SKM-1 (cell line): Measurements from ENCODE around the gene TMEM161B.
"Not testable (repeated sequence)": the region's sequence is repeated elsewhere in the genome, so short reads cannot be mapped to it uniquely, and the experiment has no call there.

Source experiments
- DNase-seq: peaks from one replicate; lab custom pipeline; 2025; ENCODE audit not compliant: unreplicated experiment; lab: John Stamatoyannopoulos, UW

TMEM161B gene

DNA sequence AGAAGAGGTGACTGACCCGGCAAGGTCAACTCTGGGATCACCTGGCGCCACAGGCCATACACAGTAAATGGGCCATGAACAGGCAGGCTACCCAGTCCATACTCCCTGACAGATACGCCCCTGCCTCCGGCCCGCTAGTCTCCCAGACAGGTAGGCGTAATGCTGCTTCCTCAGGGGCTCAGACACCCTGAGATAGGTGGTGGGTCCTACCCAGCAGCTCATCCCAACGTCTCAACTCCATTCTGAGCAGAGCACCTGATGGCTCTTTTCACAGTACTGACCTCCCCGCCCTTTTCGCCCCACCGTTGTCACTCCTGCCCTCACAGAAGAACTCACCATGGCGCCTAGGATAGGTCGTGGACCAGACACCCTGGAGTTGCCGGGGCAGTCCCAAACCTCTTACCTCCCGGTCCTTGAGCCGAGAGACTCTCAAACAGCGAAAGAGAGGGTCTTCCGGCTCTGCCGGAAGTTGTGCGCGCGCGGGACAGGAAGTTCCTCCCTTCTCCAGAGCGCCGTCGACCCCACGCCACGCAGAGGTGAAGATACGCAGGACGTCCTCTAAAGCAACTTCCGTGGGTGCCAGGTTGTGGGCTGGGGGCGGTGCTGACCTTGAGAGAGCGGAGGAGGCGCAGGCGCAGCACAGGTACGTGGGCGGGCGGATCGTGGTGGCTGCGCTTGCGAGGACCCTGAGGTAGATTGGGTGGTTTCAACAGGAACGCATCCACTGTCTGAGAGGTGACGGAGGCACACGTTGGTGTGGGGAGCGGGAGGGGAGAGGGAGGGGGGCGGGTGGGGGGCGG is at the start of gene TMEM161B:
TSS of gene TMEM161B (minus strand) at position 461 of the 800 bp plus-strand sequence. CDS start at position 339, 122 bp downstream.
- DNase-seq: peak; percentile 83

GRCh38 chr5:88304356-88304755 is 35.7 kb upstream of the TMEM161B start:
- DNase-seq: no peak

DNA sequence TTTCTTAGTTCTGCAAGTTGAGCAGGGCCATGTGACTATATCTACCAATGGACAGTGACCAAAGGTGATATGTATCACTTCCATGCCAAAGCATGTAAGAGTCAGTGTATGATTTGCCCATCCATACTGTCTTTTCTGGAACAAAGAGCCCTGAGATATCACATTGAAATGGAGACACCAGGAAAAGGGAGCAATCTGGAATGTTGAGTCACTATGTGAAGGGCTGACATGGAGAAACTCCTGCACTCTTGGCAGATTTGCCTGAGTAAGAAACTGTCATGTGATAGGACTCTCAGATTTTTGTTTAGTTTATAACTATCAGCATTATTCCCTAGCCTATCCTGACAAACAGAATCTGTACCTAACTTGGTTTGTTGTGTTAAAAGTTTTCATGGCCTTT is 29.8 kb upstream of the TMEM161B start:
- no peak for DNase-seq

DNA sequence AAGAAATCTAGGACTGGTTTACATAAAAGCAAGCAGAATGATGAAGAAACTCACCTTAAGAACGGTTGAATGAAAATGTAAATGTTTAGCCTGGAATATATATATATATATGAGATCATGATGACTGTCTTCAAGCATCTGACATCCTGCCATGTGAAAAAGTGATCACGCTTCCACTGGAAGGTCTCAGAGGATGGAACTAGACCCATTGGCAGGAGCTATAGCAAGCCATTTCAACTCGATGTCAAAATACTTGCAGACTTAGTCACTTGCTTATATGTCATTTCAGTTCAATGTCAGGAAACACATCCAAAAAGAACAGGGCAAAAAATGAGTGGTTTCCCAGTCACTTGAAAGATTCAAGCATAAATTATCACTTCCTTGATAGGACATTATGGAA is 22.2 kb upstream of the TMEM161B start:
- DNase-seq: no peak

GRCh38 chr5:88288528-88289197 is 20.0 kb upstream of the TMEM161B start:
- DNase-seq: no peak

- no peak for DNase-seq
Observed at GRCh38 chr5:88287846-88288527, 19.3 kb upstream of the TMEM161B start.

- DNase-seq: no peak
Observed at GRCh38 chr5:88287302-88287701, 18.7 kb upstream of the TMEM161B start.

- no peak for DNase-seq
Observed at GRCh38 chr5:88283690-88284089, 15.0 kb upstream of the TMEM161B start.

DNA sequence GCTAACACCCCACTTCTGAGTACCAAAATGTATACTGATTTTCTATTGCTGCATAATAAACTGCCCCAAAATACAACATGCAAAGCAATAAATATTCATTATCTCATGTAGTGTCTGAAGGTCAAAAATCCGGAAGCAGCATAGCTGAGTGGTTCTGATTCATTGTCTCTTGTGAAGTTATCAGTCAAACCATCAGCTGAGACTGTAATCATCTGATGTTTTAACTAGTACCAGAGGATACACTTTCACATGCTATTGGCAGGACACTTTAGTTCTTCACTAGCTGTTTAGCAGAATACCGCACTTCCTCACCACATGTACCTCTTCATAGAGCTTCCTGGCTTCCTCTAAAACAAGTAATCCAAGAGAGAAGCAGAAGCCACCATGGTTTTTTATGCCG is 12.7 kb upstream of the TMEM161B start:
- no peak for DNase-seq

DNA sequence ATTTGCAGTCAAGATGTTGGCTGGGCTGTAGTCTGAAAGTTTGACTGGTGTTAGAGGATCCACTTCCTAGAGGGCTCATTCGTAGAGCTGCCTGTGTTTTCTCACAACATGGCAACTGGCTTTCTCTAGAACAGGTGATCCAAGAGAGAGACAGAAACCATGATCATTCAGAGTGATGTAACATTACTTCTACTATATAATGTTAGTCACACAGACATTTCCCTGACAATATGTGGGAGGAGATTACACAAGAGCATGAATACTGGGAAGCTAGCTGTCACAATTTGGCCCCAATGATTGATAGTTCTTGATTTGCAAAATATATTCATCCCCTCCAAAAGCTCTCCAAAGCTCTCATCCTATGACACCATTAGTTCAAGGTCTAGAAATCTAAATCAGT is 10.9 kb upstream of the TMEM161B start:
- DNase-seq: no peak

GRCh38 chr5:88276378-88276777 is 7.7 kb upstream of the TMEM161B start:
- DNase-seq: no peak

DNA sequence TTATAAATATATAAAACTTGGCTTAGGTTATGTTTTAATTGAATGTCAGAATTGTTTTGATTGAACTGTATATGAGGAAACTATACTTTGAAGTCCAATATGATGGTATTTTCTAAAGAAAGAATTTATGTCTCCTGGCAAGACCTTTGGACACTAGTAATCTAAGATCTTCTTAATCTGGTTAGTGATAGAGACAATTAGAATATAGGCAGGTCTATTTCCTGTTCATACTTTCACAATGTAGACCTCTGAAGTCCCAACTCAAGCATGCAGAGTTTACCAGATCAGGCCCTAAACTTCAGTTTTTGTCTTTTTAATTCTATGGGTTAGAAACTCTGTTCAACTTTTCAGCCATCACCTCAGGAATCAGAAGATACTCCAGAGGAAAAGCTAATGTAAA is 6.9 kb upstream of the TMEM161B start:
- DNase-seq: no peak

DNA sequence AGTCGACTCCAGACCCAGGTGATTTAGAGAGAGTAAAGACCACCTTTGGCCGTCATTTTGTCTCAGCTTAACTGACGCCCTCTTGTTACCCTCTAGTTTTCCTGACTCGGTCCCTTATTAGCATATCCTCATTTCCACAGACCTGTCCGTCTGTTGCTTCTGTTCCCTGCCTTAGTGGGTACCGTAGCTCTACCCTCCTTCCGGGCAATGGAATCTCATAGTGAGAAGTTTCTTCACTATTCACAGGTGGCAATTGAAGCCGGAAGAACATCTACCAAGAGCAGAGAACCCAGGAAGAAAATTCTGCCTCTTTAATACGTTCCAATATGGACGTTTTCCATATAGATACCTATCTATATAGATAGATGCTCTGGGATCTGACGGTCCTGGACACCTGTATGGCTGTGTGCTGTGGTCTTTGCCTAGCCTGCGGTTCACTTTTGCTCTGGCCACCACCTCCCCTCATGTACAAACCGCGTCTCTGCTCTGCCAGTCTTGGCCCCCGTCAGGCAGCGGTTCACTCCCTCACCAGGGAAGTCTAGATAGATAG is 652 bp upstream of the TMEM161B start:
- peak; percentile 37 for DNase-seq

DNA sequence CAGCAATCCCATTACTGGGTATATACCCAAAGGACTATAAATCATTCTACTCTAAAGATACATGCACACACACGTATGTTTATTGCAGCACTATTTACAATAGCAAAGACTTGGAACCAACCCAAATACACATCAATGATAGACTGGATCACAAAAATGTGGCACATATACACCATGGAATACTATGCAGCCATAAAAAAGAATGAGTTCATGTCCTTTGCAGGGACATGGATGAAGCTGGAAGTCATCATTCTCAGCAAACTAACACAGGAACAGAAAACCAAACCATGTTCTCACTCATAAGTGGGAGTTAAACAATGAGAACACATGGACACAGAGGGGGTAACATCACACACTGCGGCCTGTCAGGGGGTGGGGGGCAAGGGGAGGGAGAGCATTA is 4.1 kb downstream of the TMEM161B start:
- not testable (repeated sequence) for DNase-seq

DNA sequence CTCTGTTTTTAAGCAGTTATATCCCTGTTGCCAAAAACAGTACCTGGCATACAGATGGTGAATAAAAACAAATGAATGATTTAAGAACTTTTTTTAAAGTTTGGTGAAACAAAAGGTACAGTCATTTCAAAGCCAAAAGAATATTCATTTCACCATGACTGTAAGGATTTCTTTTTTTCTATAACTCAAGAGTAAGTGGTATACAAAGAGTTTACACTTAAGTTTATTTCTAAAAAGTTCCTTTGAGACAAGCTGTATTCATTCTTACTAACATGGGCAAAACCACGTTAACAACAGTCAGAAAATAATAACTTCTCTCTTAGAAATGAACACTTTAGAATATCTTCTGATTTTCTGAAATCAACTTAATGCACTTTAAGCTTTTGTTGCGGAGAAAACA is 5.3 kb downstream of the TMEM161B start:
- no peak for DNase-seq

DNA sequence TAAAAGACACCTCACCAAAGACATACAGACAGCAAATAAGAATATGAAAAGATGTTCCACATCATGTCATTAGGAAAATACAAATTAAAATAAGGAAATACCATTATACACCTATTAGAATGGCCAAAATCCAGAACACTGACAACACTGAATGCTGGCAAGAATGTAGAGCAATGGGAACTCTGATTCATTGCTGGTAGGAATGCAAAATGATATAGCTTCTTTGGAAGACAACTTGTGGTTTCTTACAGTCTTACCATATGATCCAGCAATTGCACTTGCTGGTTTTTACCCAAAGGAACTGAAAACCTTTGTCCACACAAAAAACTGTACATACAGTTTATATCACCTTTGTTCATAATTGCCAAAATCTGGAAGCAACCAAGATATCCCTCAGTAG is 6.5 kb downstream of the TMEM161B start:
- no peak for DNase-seq

GRCh38 chr5:88258636-88259035 is 10.0 kb downstream of the TMEM161B start:
- no peak for DNase-seq

GRCh38 chr5:88256872-88257271 is 11.8 kb downstream of the TMEM161B start:
- DNase-seq: no peak

DNA sequence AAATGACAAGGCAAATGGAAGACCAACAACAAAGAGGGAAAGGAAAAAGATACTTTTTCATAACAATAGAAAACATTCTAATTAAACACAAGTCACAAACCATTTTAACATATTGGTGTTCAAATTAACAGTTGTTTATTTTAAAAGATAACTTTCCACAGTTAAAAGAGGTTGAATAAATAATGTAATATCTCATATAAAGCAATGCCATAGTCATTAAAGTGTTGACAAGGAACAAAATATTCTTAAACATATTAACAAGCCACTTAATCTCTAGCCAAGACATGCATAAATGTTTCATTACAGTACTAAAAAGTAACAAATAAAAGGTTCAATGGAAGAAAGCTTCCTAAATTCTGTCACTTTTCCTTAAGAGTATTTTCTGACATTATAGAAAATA is 12.6 kb downstream of the TMEM161B start:
- no peak for DNase-seq

DNA sequence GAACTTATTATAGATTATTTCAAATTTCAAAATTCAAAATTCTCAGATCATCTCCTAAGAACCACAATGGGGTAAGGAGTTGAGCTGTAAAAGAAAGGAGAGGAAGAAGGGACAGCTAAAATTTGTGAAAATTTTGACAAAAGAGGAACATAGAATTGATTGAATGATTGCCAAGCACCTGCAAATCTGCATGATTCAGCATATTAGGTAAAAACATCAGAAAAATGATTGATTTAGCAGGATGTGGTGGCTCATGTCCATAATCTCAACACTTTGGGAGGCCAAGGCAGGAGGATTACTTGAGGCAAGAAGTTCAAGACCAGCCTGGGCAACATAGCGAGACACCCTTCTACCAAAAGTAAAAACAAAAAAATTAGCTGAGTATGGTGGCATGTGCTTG is 14.3 kb downstream of the TMEM161B start:
- no peak for DNase-seq

- DNase-seq: no peak
Observed at GRCh38 chr5:88251048-88251711, 17.5 kb downstream of the TMEM161B start.
